Measurements from ENCODE around the gene KIAA0040. TPM values are rescaled to one million over a fixed set of nuclear protein-coding genes. Genes with fewer than 3 reads are reported as not detected.

Gene KIAA0040
- 3.8 and 4.9 TPM in 2 replicates for total RNA-seq

GRCh38 chr1:175192630-175193526, at the start of gene KIAA0040:
KIAA0040 (minus strand) TSS chr1:175192776; CDS start chr1:175161013, 31,763 bp downstream.

Other genes starting within 250 kb of the KIAA0040 start
- 59.8 and 68.4 TPM in 2 replicates for gene CACYBP, start 192.8 kb downstream of the KIAA0040 start, total RNA-seq
- gene MRPS14, start 169.4 kb downstream of the KIAA0040 start, total RNA-seq = 15.3 and 20.1 TPM in 2 replicates
- gene TNN, start 124.9 kb downstream of the KIAA0040 start, total RNA-seq = not detected in 2 replicates

Measured in cardiac atrium fibroblast (primary cell).